OCI-LY7 (cell line): ENCODE data around the gene TAGLN2. TPM values are rescaled to one million over a fixed set of nuclear protein-coding genes. Genes with fewer than 3 reads are reported as not detected.

ENCODE experiments used
- BruUV-seq: library from RNA; stranded (reverse); fragments of 400-500 nt; replicated peaks from 2 replicates; lab custom pipeline; 2021; lab: Mats Ljungman, UMichigan
- CTCF ChIA-PET: fragments of 300-600 bp; sonication (Branson Sonifier 250); formaldehyde crosslinking; loops from one replicate; lab custom pipeline; 2022; ENCODE audit warnings: antibody characterized with exemption; ENCODE audit not compliant: unreplicated experiment; lab: Charles Lee
- POLR2A ChIA-PET: fragments of 300-600 bp; sonication (Branson Sonifier 250); formaldehyde crosslinking; loops from one replicate; lab custom pipeline; 2022; ENCODE audit warnings: antibody characterized with exemption; lab: Charles Lee
- DNase-seq: peaks from one replicate; pipeline ENCODE4 v3.0.0-alpha.2; 2015; ENCODE audit warnings: low spot score
- H2AFZ ChIP-seq: fragments of 200-600 bp; sonication (generic), shearing (Covaris generic); 2 replicates; pipeline ENCODE4 v1.6.1; 2014; ENCODE audit warnings: mild to moderate bottlenecking, antibody characterized with exemption, low read length, moderate library complexity
- H3K27ac ChIP-seq: fragments of 200-600 bp; sonication (generic); 2 replicates; pipeline ENCODE4 v1.5.1; 2014; ENCODE audit warnings: mixed run types, low read depth, mild to moderate bottlenecking, moderate library complexity, low read length, inconsistent platforms; ENCODE audit not compliant: poor library complexity, severe bottlenecking
- H3K36me3 ChIP-seq: fragments of 200-600 bp; sonication (generic); 2 replicates; pipeline ENCODE4 v1.6.1; 2014; ENCODE audit warnings: mild to moderate bottlenecking, antibody characterized with exemption, low read length, moderate library complexity, mixed read lengths; ENCODE audit not compliant: insufficient read depth
- H3K4me1 ChIP-seq: fragments of 200-600 bp; sonication (generic); 2 replicates; pipeline ENCODE4 v1.5.1; 2014; ENCODE audit warnings: mild to moderate bottlenecking, low read length; ENCODE audit not compliant: insufficient read depth, poor library complexity, severe bottlenecking
- H3K4me2 ChIP-seq: fragments of 200-600 bp; sonication (generic); 2 replicates; pipeline ENCODE4 v1.6.1; 2014; ENCODE audit warnings: mild to moderate bottlenecking, low read length
- H3K4me3 ChIP-seq: fragments of 200-600 bp; sonication (generic); 2 replicates; pipeline ENCODE4 v1.5.1; 2014; ENCODE audit warnings: mild to moderate bottlenecking, low read depth, low read length; ENCODE audit not compliant: poor library complexity, severe bottlenecking
- H3K79me2 ChIP-seq: fragments of 200-600 bp; sonication (generic); 2 replicates; pipeline ENCODE4 v1.6.1; 2016; ENCODE audit warnings: low read depth, mild to moderate bottlenecking, low read length, moderate library complexity, mixed read lengths; ENCODE audit not compliant: insufficient read depth
- H3K9me2 ChIP-seq: fragments of 200-600 bp; sonication (generic); 2 replicates; pipeline ENCODE4 v1.6.1; 2016; ENCODE audit warnings: mild to moderate bottlenecking, low read length, mixed read lengths; ENCODE audit not compliant: insufficient read depth
- H3K9me3 ChIP-seq: fragments of 200-600 bp; sonication (generic); 2 replicates; pipeline ENCODE4 v1.6.1; 2014; ENCODE audit warnings: mild to moderate bottlenecking, mixed run types, low read length, mixed read lengths
- H4K20me1 ChIP-seq: fragments of 200-600 bp; sonication (generic); 2 replicates; pipeline ENCODE4 v1.6.1; 2014; ENCODE audit warnings: mild to moderate bottlenecking, antibody characterized with exemption, low read length, moderate library complexity, mixed read lengths; ENCODE audit not compliant: insufficient read depth
- CTCF ChIP-seq: fragments of 200-600 bp; sonication (generic); conservative IDR thresholded peaks from 2 replicates; pipeline ENCODE4 v1.5.1; 2014; ENCODE audit warnings: mild to moderate bottlenecking, antibody characterized with exemption, low read length, moderate library complexity, mixed read lengths
- EZH2phosphoT487 ChIP-seq: fragments of 200-600 bp; sonication (generic); IDR thresholded peaks from 2 replicates; pipeline ENCODE4 v1.6.1; 2018; ENCODE audit warnings: low read depth, borderline replicate concordance, mild to moderate bottlenecking, mixed run types, antibody characterized with exemption, low read length, moderate library complexity, mixed read lengths
- intact Hi-C: fragments of 100-400 bp; cut with micrococcal nuclease; formaldehyde crosslinking; loops from one replicate; pipeline ENCODE4 v1.10.0; 2022; ENCODE audit not compliant: unreplicated experiment
- total RNA-seq, 2 experiments: library from RNA; depleted of rRNA in 1 of 2; stranded (reverse); fragments of >200 nt in 1 of 2; shearing (Covaris generic) in 1 of 2; gene quantifications; 2 replicates each; pipeline ENCODE4 v1.2.3, GENCODE V29; 2014 to 2022

TAGLN2 gene
- total RNA-seq, 2 experiments from 2014 or later, result 193 to 215 TPM

GRCh38 chr1:159884296-159884695 is 41.0 kb downstream of the TAGLN2 start:
- intact Hi-C loops, result no loop called here
- CTCF ChIA-PET, result no interaction called here
- H4K20me1 ChIP-seq, result no peaks in the 10 kb centered on the region
- no peaks in the 10 kb centered on the region for H3K9me3 ChIP-seq
- no peak overlapping the region for H3K4me2 ChIP-seq
- no peak for TF ChIP-seq EZH2phosphoT487
- no peak for TF ChIP-seq CTCF
- no TSS peak for BruUV-seq
- peaks cover 15% of the 10 kb centered on the region for H3K4me1 ChIP-seq
- POLR2A ChIA-PET, result interaction anchor here (0.7 to 0.8 kb wide), 2 partner anchors 21 to 196 kb away, joined by 3 to 4 read pairs; no protein-coding TSS in a partner anchor
- H3K36me3 ChIP-seq, result no peaks in the 10 kb centered on the region
- H2AFZ ChIP-seq, result no peak overlapping the region
- H3K27ac ChIP-seq, result no peak overlapping the region
- no peak overlapping the region for H3K4me3 ChIP-seq
- no peak for DNase-seq
- no peaks in the 10 kb centered on the region for H3K9me2 ChIP-seq
- H3K79me2 ChIP-seq, result no peaks in the 10 kb centered on the region

GRCh38 chr1:159883134-159883533 is 42.2 kb downstream of the TAGLN2 start:
- Histone ChIP-seq H3K27ac (no peak overlapping the region), H3K4me1 (peaks cover 9% of the 10 kb centered on the region), H3K9me3 (no peaks in the 10 kb centered on the region), H4K20me1 (no peaks in the 10 kb centered on the region), H3K4me2 (no peak overlapping the region), H3K4me3 (no peak overlapping the region), H3K79me2 (no peaks in the 10 kb centered on the region), H3K9me2 (no peaks in the 10 kb centered on the region), H3K36me3 (no peaks in the 10 kb centered on the region), H2AFZ (no peak overlapping the region)
- CTCF ChIA-PET, result no interaction called here
- POLR2A ChIA-PET, result interaction anchor here (0.7 kb wide), 1 partner anchor 70 kb away, joined by 3 read pairs; no protein-coding TSS in a partner anchor
- no peak for DNase-seq
- BruUV-seq, result no TSS peak
- intact Hi-C loops, result no loop called here
- TF ChIP-seq CTCF (no peak), EZH2phosphoT487 (no peak)

GRCh38 chr1:159882527-159882862 is 42.8 kb downstream of the TAGLN2 start:
- CTCF ChIA-PET, result no interaction called here
- no peak for DNase-seq
- H3K4me2 ChIP-seq, result no peak overlapping the region

More at GRCh38 chr1:159882527-159882862, 42.8 kb downstream of the TAGLN2 start:
- H3K27ac ChIP-seq, result no peak overlapping the region
- H4K20me1 ChIP-seq, result no peaks in the 10 kb centered on the region
- no peaks in the 10 kb centered on the region for H3K36me3 ChIP-seq
- no peak overlapping the region for H2AFZ ChIP-seq
- no peaks in the 10 kb centered on the region for H3K9me2 ChIP-seq
- POLR2A ChIA-PET, result no interaction called here
- no TSS peak for BruUV-seq
- H3K9me3 ChIP-seq, result no peaks in the 10 kb centered on the region
- no peaks in the 10 kb centered on the region for H3K79me2 ChIP-seq
- no peak for TF ChIP-seq EZH2phosphoT487
- no peak for TF ChIP-seq CTCF
- intact Hi-C loops, result no loop called here
- peaks cover 6% of the 10 kb centered on the region for H3K4me1 ChIP-seq
- no peak overlapping the region for H3K4me3 ChIP-seq
